Testis (tissue), 3 donors: Measurements from ENCODE around the gene MYL6. TPM values are rescaled to one million over a fixed set of nuclear protein-coding genes. Genes with fewer than 3 reads are reported as not detected.
A peak's percentile ranks its signal among the peaks of the same experiment; 100 is the strongest.

Source experiments
- DNase-seq: peaks from one replicate; pipeline ENCODE4 v3.0.0-alpha.2; 2019
- H3K27ac ChIP-seq, 2 donors: fragments of 200-600 bp; sonication (generic); one replicate each; pipeline ENCODE4 v1.5.1; 2019
- H3K27me3 ChIP-seq: fragments of 200-600 bp; sonication (generic); one replicate; pipeline ENCODE4 v1.5.1; 2019
- H3K36me3 ChIP-seq: fragments of 200-600 bp; sonication (generic); one replicate; pipeline ENCODE4 v1.5.1; 2017; ENCODE audit warnings: low read depth; ENCODE audit errors: missing control alignments
- H3K4me1 ChIP-seq: fragments of 200-600 bp; sonication (generic); one replicate; pipeline ENCODE4 v1.5.1; 2019
- H3K4me3 ChIP-seq, 2 donors: fragments of 200-600 bp; sonication (generic); one replicate each; pipeline ENCODE4 v1.5.1; 2017 to 2019
- H3K9me3 ChIP-seq: fragments of 200-600 bp; sonication (generic); one replicate; pipeline ENCODE4 v1.5.1; 2017
- CTCF ChIP-seq, 3 experiments: fragments of 450-650 bp in 2 of 3; fragments of 200-600 bp in 1 of 3; sonication (generic) in 1 of 3; IDR thresholded peaks; one replicate each; pipeline ENCODE4 v1.5.1; 2016 to 2019; ENCODE audit warnings: antibody characterized with exemption in 3 of 3, mild to moderate bottlenecking in 2 of 3, moderate library complexity in 1 of 3
- POLR2A ChIP-seq: fragments of 450-650 bp; IDR thresholded peaks from one replicate; pipeline ENCODE4 v1.6.1; 2017; ENCODE audit warnings: antibody characterized with exemption, mild to moderate bottlenecking, moderate library complexity
- WGBS, 2 donors: methylation state at CpG; one replicate each; pipeline ENCODE4 v1.1.5; 2018; 5-methylcytosine and 5-hydroxymethylcytosine counted together
- intact Hi-C: fragments of 100-400 bp; cut with DNase I; formaldehyde crosslinking; loops from one replicate; pipeline ENCODE4 v1.15.1; 2023; ENCODE audit warnings: low total_unique reads
- polyA plus RNA-seq: library from polyadenylated mRNA; stranded (reverse); fragments of 350-450 nt; fragmentation: Illumina TruSeq; extraction: RNeasy Lipid Tissue Mini Kit (QIAGEN cat#74804); gene quantifications from one replicate; pipeline ENCODE4 v1.2.3, GENCODE V29; 2014; ENCODE audit warnings: low read depth, low replicate concordance; ENCODE audit not compliant: insufficient read depth
- total RNA-seq, 2 donors: library from RNA; depleted of rRNA; stranded (reverse); fragments of >200 nt; gene quantifications; one replicate each; pipeline ENCODE4 v1.2.3, GENCODE V29; 2016

The MYL6 gene
- total and polyA plus RNA-seq, 3 donors from 2014 or later: 939 to 1,373 (median 1,271) TPM

- intact Hi-C loops: loop anchor here (5.0 kb wide), 1 partner anchor 34 kb away; no protein-coding TSS in a partner anchor
- Histone ChIP-seq H3K4me3 (peak overlapping the region; percentile 77), H3K4me1 (peaks cover 26% of the 10 kb centered on the region), H3K36me3 (no peaks in the 10 kb centered on the region), H3K27me3 (no peaks in the 10 kb centered on the region), H3K9me3 (no peaks in the 10 kb centered on the region), H3K27ac (peak overlapping the region; percentile 80 to 88)
- TF ChIP-seq CTCF (IDR thresholded peaks at IDR 0.05) (no peak), POLR2A (no peak)
- peak; percentile 36 for DNase-seq
- WGBS, 2 donors: 0 to 1% methylated on average over 17 to 20 of the region's 20 CpGs
Observed at GRCh38 chr12:56128670-56129205, 29.4 kb upstream of the MYL6 start.

- Histone ChIP-seq H3K36me3 (no peaks in the 10 kb centered on the region), H3K4me3 (peak overlapping the region; percentile 77), H3K9me3 (no peaks in the 10 kb centered on the region), H3K27ac (peak overlapping the region; percentile 80 to 88), H3K4me1 (peaks cover 26% of the 10 kb centered on the region), H3K27me3 (no peaks in the 10 kb centered on the region)
- WGBS, 2 donors: 2% methylated on average over 19 to 29 of the region's 29 CpGs
- DNase-seq: peak; percentile 73
- TF ChIP-seq POLR2A (no peak), CTCF (IDR thresholded peaks at IDR 0.05) (no peak)
- intact Hi-C loops: loop anchor here (5.0 kb wide), 1 partner anchor 33 kb away; no protein-coding TSS in a partner anchor
Observed at GRCh38 chr12:56129206-56129941, 28.8 kb upstream of the MYL6 start.

GRCh38 chr12:56129942-56130495 is 28.1 kb upstream of the MYL6 start:
- TF ChIP-seq CTCF (IDR thresholded peaks at IDR 0.05) (no peak), POLR2A (no peak)
- H3K4me3 ChIP-seq: no peak overlapping the region
- intact Hi-C loops: loop anchor here (5.0 kb wide), 1 partner anchor 32 kb away; no protein-coding TSS in a partner anchor
- DNase-seq: no peak
- no peaks in the 10 kb centered on the region for H3K9me3 ChIP-seq
- H3K27me3 ChIP-seq: no peaks in the 10 kb centered on the region
- H3K36me3 ChIP-seq: no peaks in the 10 kb centered on the region
- peaks cover 26% of the 10 kb centered on the region for H3K4me1 ChIP-seq
- H3K27ac ChIP-seq: no peak overlapping the region
- 45 to 66% methylated on average over 22 of the region's 22 CpGs for WGBS, 2 donors

GRCh38 chr12:56130876-56131275 is 27.3 kb upstream of the MYL6 start:
- H3K4me1 ChIP-seq: peaks cover 25% of the 10 kb centered on the region
- no peaks in the 10 kb centered on the region for H3K36me3 ChIP-seq
- no peaks in the 10 kb centered on the region for H3K27me3 ChIP-seq
- DNase-seq: no peak
- H3K4me3 ChIP-seq: no peak overlapping the region
- no peak overlapping the region for H3K27ac ChIP-seq
- H3K9me3 ChIP-seq: no peaks in the 10 kb centered on the region
- TF ChIP-seq POLR2A: no peak
- TF ChIP-seq CTCF (IDR thresholded peaks at IDR 0.05): no peak
- intact Hi-C loops: no loop called here
- 81 to 85% methylated on average over 4 of the region's 4 CpGs for WGBS, 2 donors
